Measurements from ENCODE around the gene BTBD9.

DNA sequence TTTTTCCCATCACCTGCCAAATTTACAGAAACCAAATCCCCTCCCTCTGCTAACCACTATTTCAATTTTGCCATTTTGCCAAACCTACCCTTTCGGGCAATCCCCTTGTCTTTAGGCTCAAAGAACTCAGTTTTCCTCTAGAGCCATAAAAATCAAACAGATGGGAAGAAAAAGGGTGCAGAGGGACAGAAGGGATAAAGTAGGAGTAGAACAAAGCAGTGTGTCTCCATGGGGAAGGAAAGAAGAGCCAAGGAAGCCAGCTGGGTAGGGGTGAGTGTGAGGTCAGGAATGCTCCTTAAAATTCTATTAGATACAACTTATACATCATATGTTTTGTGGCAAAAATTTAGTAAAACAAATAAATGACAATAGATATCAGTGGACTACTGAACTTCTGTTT is 316.5 kb downstream of the BTBD9 start:
- TF ChIP-seq HNRNPLL (IDR thresholded peaks at IDR 0.05; ENCODE audit: low read depth, low read length, poor library complexity, severe bottlenecking) (no peak), REST (IDR thresholded peaks at IDR 0.05; ENCODE audit: borderline replicate concordance) (no peak), REST (CRISPR knock-in tag; IDR thresholded peaks at IDR 0.05; ENCODE audit: low read depth) (no peak), FOXJ3 (CRISPR knock-in tag; IDR thresholded peaks at IDR 0.05) (no peak), SMARCB1 (IDR thresholded peaks at IDR 0.05; ENCODE audit: insufficient read length, low read depth) (no peak), ZNF408 (CRISPR knock-in tag; IDR thresholded peaks at IDR 0.05; ENCODE audit: low read depth) (no peak)
- TF ChIP-seq, protein P1, sequence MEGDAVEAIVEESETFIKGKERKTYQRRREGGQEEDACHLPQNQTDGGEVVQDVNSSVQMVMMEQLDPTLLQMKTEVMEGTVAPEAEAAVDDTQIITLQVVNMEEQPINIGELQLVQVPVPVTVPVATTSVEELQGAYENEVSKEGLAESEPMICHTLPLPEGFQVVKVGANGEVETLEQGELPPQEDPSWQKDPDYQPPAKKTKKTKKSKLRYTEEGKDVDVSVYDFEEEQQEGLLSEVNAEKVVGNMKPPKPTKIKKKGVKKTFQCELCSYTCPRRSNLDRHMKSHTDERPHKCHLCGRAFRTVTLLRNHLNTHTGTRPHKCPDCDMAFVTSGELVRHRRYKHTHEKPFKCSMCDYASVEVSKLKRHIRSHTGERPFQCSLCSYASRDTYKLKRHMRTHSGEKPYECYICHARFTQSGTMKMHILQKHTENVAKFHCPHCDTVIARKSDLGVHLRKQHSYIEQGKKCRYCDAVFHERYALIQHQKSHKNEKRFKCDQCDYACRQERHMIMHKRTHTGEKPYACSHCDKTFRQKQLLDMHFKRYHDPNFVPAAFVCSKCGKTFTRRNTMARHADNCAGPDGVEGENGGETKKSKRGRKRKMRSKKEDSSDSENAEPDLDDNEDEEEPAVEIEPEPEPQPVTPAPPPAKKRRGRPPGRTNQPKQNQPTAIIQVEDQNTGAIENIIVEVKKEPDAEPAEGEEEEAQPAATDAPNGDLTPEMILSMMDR (IDR thresholded peaks at IDR 0.05 in 2 of 3, conservative IDR thresholded peaks at IDR 0.05 in 1 of 3; ENCODE audit: insufficient read depth in 2 of 3, low read depth in 1 of 3, low read length in 3 of 3) = no peak
